Activated CD8-positive, alpha-beta memory T cell treated with anti-CD3 and anti-CD28 coated beads for 4 hours (primary cell): ENCODE measurements around the gene RNF144A.

Experiments
- DNase-seq, 2 donors: peaks; one replicate each; pipeline ENCODE4 v3.0.0-alpha.2; 2020; ENCODE audit warnings: low read depth in 2 of 2

Gene RNF144A

GRCh38 chr2:6947929-6948676 lies 30.9 kb downstream of the RNF144A start:
- DNase-seq = no peak

GRCh38 chr2:6948677-6949351 lies 31.6 kb downstream of the RNF144A start:
- DNase-seq = no peak

- DNase-seq = no peak
Observed at GRCh38 chr2:6951046-6951445, 33.8 kb downstream of the RNF144A start.

- no peak for DNase-seq
Observed at GRCh38 chr2:6952101-6952500, 34.9 kb downstream of the RNF144A start.

- DNase-seq = no peak
Observed at GRCh38 chr2:6954586-6954985, 37.4 kb downstream of the RNF144A start.

- no peak for DNase-seq
Observed at GRCh38 chr2:6955511-6956136, 38.4 kb downstream of the RNF144A start.

- no peak for DNase-seq
Observed at GRCh38 chr2:6956566-6956965, 39.4 kb downstream of the RNF144A start.

GRCh38 chr2:6957031-6957714 lies 40.0 kb downstream of the RNF144A start:
- no peak for DNase-seq

- DNase-seq = no peak
Observed at GRCh38 chr2:6957910-6958615, 40.9 kb downstream of the RNF144A start.

GRCh38 chr2:6958616-6959235 lies 41.5 kb downstream of the RNF144A start:
- no peak for DNase-seq

GRCh38 chr2:6959751-6960150 lies 42.5 kb downstream of the RNF144A start:
- DNase-seq = no peak

- no peak for DNase-seq
Observed at GRCh38 chr2:6960659-6961058, 43.4 kb downstream of the RNF144A start.

- DNase-seq = no peak
Observed at GRCh38 chr2:6963727-6964126, 46.5 kb downstream of the RNF144A start.

GRCh38 chr2:6965071-6965795 lies 48.0 kb downstream of the RNF144A start:
- no peak for DNase-seq

- DNase-seq = no peak
Observed at GRCh38 chr2:6966446-6966940, 49.3 kb downstream of the RNF144A start.

- DNase-seq = no peak
Observed at GRCh38 chr2:6967301-6967700, 50.1 kb downstream of the RNF144A start.

GRCh38 chr2:6968319-6969100 lies 51.3 kb downstream of the RNF144A start:
- DNase-seq = no peak

- DNase-seq = no peak
Observed at GRCh38 chr2:6970551-6970950, 53.3 kb downstream of the RNF144A start.

GRCh38 chr2:6970976-6971480 lies 53.8 kb downstream of the RNF144A start:
- DNase-seq = no peak
